SU-DHL-6 (cell line): ENCODE measurements around the gene NDUFC1.
A peak's percentile ranks its signal among the peaks of the same experiment; 100 is the strongest.

ENCODE experiments used
- H2AFZ ChIP-seq: fragments of 200-600 bp; sonication (generic); 2 replicates; pipeline ENCODE4 v1.6.1; 2014; ENCODE audit warnings: low read depth, mild to moderate bottlenecking, moderate library complexity, mixed read lengths, antibody characterized with exemption, low read length; ENCODE audit not compliant: severe bottlenecking
- H3F3A ChIP-seq: fragments of 200-600 bp; shearing (Covaris generic); 2 replicates; pipeline ENCODE4 v1.6.0; 2016; ENCODE audit warnings: antibody characterized with exemption, mild to moderate bottlenecking; ENCODE audit not compliant: insufficient read depth
- H3K27ac ChIP-seq: fragments of 200-600 bp; sonication (generic); 2 replicates; pipeline ENCODE4 v1.5.1; 2016; ENCODE audit warnings: low read depth, mild to moderate bottlenecking, low read length, moderate library complexity, mixed read lengths
- H3K27me3 ChIP-seq: fragments of 200-600 bp; sonication (generic), shearing (Covaris generic); 2 replicates; pipeline ENCODE4 v1.6.0; 2014; ENCODE audit warnings: mild to moderate bottlenecking, low read length
- H3K36me3 ChIP-seq: fragments of 200-600 bp; sonication (generic); 2 replicates; pipeline ENCODE4 v1.6.1; 2014; ENCODE audit warnings: mild to moderate bottlenecking, low read length, mixed read lengths
- H3K4me2 ChIP-seq: fragments of 300-600, 200-600 bp; shearing (Covaris generic), sonication (generic); 2 replicates; pipeline ENCODE4 v1.6.0; 2014; ENCODE audit warnings: low read length, low read depth, mild to moderate bottlenecking; ENCODE audit not compliant: poor library complexity, severe bottlenecking
- H3K4me3 ChIP-seq: fragments of 200-600 bp; sonication (generic); 2 replicates; pipeline ENCODE4 v1.5.1; 2014; ENCODE audit warnings: antibody characterized with exemption, low read length, mild to moderate bottlenecking, mixed read lengths; ENCODE audit not compliant: insufficient read depth, poor library complexity, severe bottlenecking
- H3K79me2 ChIP-seq: fragments of 200-600 bp; sonication (generic); 2 replicates; pipeline ENCODE4 v1.6.1; 2014; ENCODE audit warnings: mild to moderate bottlenecking, low read length, moderate library complexity; ENCODE audit not compliant: insufficient read depth
- H3K9ac ChIP-seq: fragments of 200-600 bp; sonication (generic); 2 replicates; pipeline ENCODE4 v1.7.0; 2014; ENCODE audit warnings: mild to moderate bottlenecking, low read length
- H3K9me2 ChIP-seq: fragments of 200-600 bp; sonication (generic); replicated peaks from 2 replicates; pipeline ENCODE4 v1.6.1; 2014; ENCODE audit warnings: low read length; ENCODE audit not compliant: insufficient read depth
- H3K9me3 ChIP-seq: fragments of 200-600 bp; sonication (generic); 2 replicates; pipeline ENCODE4 v1.6.1; 2014; ENCODE audit warnings: low read length, mixed read lengths; ENCODE audit not compliant: insufficient read depth
- H4K20me1 ChIP-seq: fragments of 200-600 bp; sonication (generic); 2 replicates; pipeline ENCODE4 v1.6.1; 2014; ENCODE audit warnings: low read depth, mild to moderate bottlenecking, antibody characterized with exemption, low read length, moderate library complexity, mixed read lengths
- EZH2phosphoT487 ChIP-seq: fragments of 200-600 bp; sonication (generic), shearing (Covaris generic); conservative IDR thresholded peaks from 2 replicates; pipeline ENCODE4 v1.6.1; 2018; ENCODE audit warnings: mild to moderate bottlenecking, antibody characterized with exemption, low read length, moderate library complexity, mixed read lengths
- TF ChIP-seq, protein P1 (sequence below): fragments of 200-600 bp; sonication (generic); IDR thresholded peaks from one replicate; pipeline ENCODE4 v1.5.1; 2017; ENCODE audit warnings: antibody characterized with exemption, mild to moderate bottlenecking, low read length, moderate library complexity; ENCODE audit not compliant: insufficient read depth, poor library complexity, severe bottlenecking

Gene NDUFC1

DNA sequence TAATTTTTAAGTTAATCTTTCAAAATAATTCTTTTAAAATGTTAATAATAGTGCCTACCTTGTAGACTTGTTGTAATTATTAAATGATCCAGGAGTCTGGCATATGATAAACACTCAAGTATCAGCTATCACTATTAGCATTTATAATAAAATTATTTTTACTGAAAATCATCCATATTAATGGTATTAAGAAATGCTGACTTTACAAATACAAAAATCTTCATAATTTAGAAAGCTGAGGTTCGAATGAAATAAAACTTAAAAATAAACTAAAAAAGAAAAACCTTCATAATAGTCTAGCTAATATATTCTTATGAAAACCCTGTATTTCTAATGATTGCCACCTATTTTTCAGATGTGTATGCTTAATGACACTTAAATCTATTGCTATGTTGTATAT is 27.5 kb downstream of the NDUFC1 start:
- no peaks in the 10 kb centered on the region for H3K27me3 ChIP-seq
- H3K9ac ChIP-seq = no peak overlapping the region
- TF ChIP-seq EZH2phosphoT487 = no peak
- TF ChIP-seq, protein P1, sequence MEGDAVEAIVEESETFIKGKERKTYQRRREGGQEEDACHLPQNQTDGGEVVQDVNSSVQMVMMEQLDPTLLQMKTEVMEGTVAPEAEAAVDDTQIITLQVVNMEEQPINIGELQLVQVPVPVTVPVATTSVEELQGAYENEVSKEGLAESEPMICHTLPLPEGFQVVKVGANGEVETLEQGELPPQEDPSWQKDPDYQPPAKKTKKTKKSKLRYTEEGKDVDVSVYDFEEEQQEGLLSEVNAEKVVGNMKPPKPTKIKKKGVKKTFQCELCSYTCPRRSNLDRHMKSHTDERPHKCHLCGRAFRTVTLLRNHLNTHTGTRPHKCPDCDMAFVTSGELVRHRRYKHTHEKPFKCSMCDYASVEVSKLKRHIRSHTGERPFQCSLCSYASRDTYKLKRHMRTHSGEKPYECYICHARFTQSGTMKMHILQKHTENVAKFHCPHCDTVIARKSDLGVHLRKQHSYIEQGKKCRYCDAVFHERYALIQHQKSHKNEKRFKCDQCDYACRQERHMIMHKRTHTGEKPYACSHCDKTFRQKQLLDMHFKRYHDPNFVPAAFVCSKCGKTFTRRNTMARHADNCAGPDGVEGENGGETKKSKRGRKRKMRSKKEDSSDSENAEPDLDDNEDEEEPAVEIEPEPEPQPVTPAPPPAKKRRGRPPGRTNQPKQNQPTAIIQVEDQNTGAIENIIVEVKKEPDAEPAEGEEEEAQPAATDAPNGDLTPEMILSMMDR = no peak
- no peaks in the 10 kb centered on the region for H3K79me2 ChIP-seq
- no peaks in the 10 kb centered on the region for H3F3A ChIP-seq
- no peaks in the 10 kb centered on the region for H3K36me3 ChIP-seq
- no peaks in the 10 kb centered on the region for H3K9me2 ChIP-seq
- H3K27ac ChIP-seq = no peak overlapping the region
- H3K4me3 ChIP-seq = no peak overlapping the region
- no peak overlapping the region for H3K4me2 ChIP-seq
- H2AFZ ChIP-seq = no peak overlapping the region
- H3K9me3 ChIP-seq = no peaks in the 10 kb centered on the region
- no peaks in the 10 kb centered on the region for H4K20me1 ChIP-seq

- no peaks in the 10 kb centered on the region for H3K36me3 ChIP-seq
- H2AFZ ChIP-seq = no peak overlapping the region
- H3K9me2 ChIP-seq = no peaks in the 10 kb centered on the region
- H3K27me3 ChIP-seq = no peaks in the 10 kb centered on the region
- H3K4me3 ChIP-seq = no peak overlapping the region
- H3K9ac ChIP-seq = no peak overlapping the region
- H3K79me2 ChIP-seq = no peaks in the 10 kb centered on the region
- H3F3A ChIP-seq = no peaks in the 10 kb centered on the region
- H4K20me1 ChIP-seq = no peaks in the 10 kb centered on the region
- H3K27ac ChIP-seq = no peak overlapping the region
- no peaks in the 10 kb centered on the region for H3K9me3 ChIP-seq
- TF ChIP-seq EZH2phosphoT487 = no peak
- TF ChIP-seq, protein P1 = no peak
- H3K4me2 ChIP-seq = no peak overlapping the region
Observed at GRCh38 chr4:139273835-139274234, 28.4 kb downstream of the NDUFC1 start.

DNA sequence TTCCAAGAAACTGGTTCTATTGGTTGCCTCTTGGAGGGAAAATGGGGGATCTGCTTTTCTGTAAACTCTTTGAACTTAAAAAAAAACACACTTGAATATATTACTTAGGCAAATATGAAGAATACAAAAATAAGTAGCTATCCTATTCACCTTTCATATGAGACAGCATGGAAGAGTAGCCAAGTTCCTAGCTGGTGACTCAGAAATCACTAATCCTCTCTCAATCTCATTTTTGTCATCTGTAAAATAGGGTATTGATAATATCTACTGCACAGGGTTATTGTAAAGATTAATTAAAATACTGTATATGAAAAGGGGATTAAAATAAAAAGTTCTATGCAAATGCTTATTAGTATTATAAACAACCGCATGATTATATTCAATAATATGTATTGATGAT is 35.0 kb downstream of the NDUFC1 start:
- Histone ChIP-seq H3F3A (no peaks in the 10 kb centered on the region), H3K27ac (peak overlapping the region; percentile 78), H3K9me3 (no peaks in the 10 kb centered on the region), H3K9ac (peak overlapping the region; percentile 57; the same call in 1 of the 2 replicates), H3K9me2 (no peaks in the 10 kb centered on the region), H4K20me1 (no peaks in the 10 kb centered on the region), H3K27me3 (no peaks in the 10 kb centered on the region), H3K36me3 (no peaks in the 10 kb centered on the region), H3K4me3 (peak overlapping the region; percentile 52), H3K79me2 (no peaks in the 10 kb centered on the region), H3K4me2 (peak overlapping the region; percentile 75), H2AFZ (peak overlapping the region; percentile 95)
- TF ChIP-seq, protein P1 = no peak
- TF ChIP-seq EZH2phosphoT487 = no peak
